Heart left ventricle (tissue), 16 donors: ENCODE measurements around the gene CDHR5. TPM values are rescaled to one million over a fixed set of nuclear protein-coding genes. Genes with fewer than 3 reads are reported as not detected.
A peak's percentile ranks its signal among the peaks of the same experiment; 100 is the strongest.

ENCODE experiments used
- ATAC-seq, 4 donors: fragments of 200-7000 bp; cut with Tn5 transposase; one replicate each; pipeline ENCODE4 v1.9.1; 2020 to 2022; ENCODE audit warnings: moderate library complexity in 4 of 4, mild to moderate bottlenecking in 3 of 4, moderate number of reproducible peaks in 1 of 4
- DNase-seq, 5 donors: peaks; one replicate each; pipeline ENCODE4 v3.0.0-alpha.2; 2020
- H3K27ac ChIP-seq, 12 donors: fragments of 200-600 bp; sonication (generic) in 4 of 12; one replicate each; pipeline versions ENCODE4 v1.5.0 to v1.8.0; 2016 to 2022; ENCODE audit warnings: mild to moderate bottlenecking in 2 of 12
- H3K27me3 ChIP-seq, 9 donors: fragments of 200-600 bp; sonication (generic) in 2 of 9; one replicate each; pipeline versions ENCODE4 v1.5.1 to v1.8.0; 2016 to 2022; ENCODE audit warnings: mild to moderate bottlenecking in 3 of 9
- H3K36me3 ChIP-seq, 9 donors: fragments of 200-600 bp; sonication (generic) in 2 of 9; one replicate each; pipeline versions ENCODE4 v1.5.0 to v1.8.0; 2018 to 2022; ENCODE audit warnings: mild to moderate bottlenecking in 2 of 9
- H3K4me1 ChIP-seq, 12 donors: fragments of 200-600 bp; sonication (generic) in 4 of 12; one replicate each; pipeline versions ENCODE4 v1.5.0 to v1.8.0; 2016 to 2022; ENCODE audit warnings: mild to moderate bottlenecking in 3 of 12
- H3K4me3 ChIP-seq, 12 donors: fragments of 200-600 bp; sonication (generic) in 4 of 12; one replicate each; pipeline versions ENCODE4 v1.5.0 to v1.8.0; 2017 to 2022; ENCODE audit warnings: mild to moderate bottlenecking in 9 of 12, moderate library complexity in 4 of 12
- H3K9me3 ChIP-seq, 12 donors: fragments of 200-600 bp; sonication (generic) in 4 of 12; one replicate each; pipeline versions ENCODE4 v1.5.0 to v1.8.0; 2016 to 2022; ENCODE audit warnings: mild to moderate bottlenecking in 1 of 12
- POLR2A ChIP-seq, 2 donors: fragments of 450-650 bp; IDR thresholded peaks; one replicate each; pipeline ENCODE4 v1.6.1; 2017; ENCODE audit warnings: antibody characterized with exemption in 2 of 2, mild to moderate bottlenecking in 2 of 2, moderate library complexity in 2 of 2
- WGBS, 4 donors: extraction: QIAGEN DNeasy Blood & Tissue Kit in 2 of 4; methylation state at CpG; one replicate each; pipeline versions ENCODE4 v1.1.5 to v1.1.7; 2013 to 2018; 5-methylcytosine and 5-hydroxymethylcytosine counted together
- intact Hi-C, 10 donors: fragments of 100-400 bp; cut with DNase I; formaldehyde crosslinking; loops; one replicate each; pipeline versions ENCODE4 v1.11.1 to v1.14.2; 2022
- polyA plus RNA-seq, 2 donors: library from polyadenylated mRNA; stranded (reverse); fragments of 200-250 nt; gene quantifications; one replicate each; pipeline ENCODE4 v1.2.3, GENCODE V29; 2013
- total RNA-seq, 9 donors: library from RNA; depleted of rRNA in 2 of 9; stranded (reverse); fragments of >200 nt in 2 of 9; fragmentation: NEBNext Ultra II Directional in 3 of 9; extraction: Animal tissue kit (Norgen Biotek cat#: 25700) in 3 of 9; gene quantifications; one replicate each; pipeline versions ENCODE4 v1.1.0 to v1.2.4, GENCODE V29; 2016 to 2023
- TF ChIP-seq, protein P1 (sequence below), 12 donors: fragments of 200-600 bp; sonication (generic) in 4 of 12; IDR thresholded peaks; one replicate each; pipeline versions ENCODE4 v1.5.0 to v1.8.0; 2018 to 2022; ENCODE audit warnings: antibody characterized with exemption in 12 of 12, mild to moderate bottlenecking in 5 of 12
- donor health status: ischemic (EF 13 %, LVEDD 7.1; RV severe dilation, severe dysfunction).
- donor health status: healthy with polysubstance abuse.
- donor health status: DM: no; HTN: yes; CAD: no.
- donor health status: DM: no; HTN: no; CAD: no.
- donor health status: ischemic (EF 25% LVEDD 6.9; RV normal size, moderate dysfunction).
- donor health status: ischemic (EF 25% LVEDD 5.7; RV mildly dilated, moderate dysfunction).
- donor health status: healthy.
- donor health status: DM: yes; HTN: yes; CAD: no.
- donor health status: ischemic (EF 35%, LVEDD 5.7; RV mildly dilated, moderate dysfunction).
- donor health status: nonischemic (EF 11% LVEDD 7.7; RV severe dilation, severe dysfunction).
- donor health status: DM: yes; HTN: yes; CAD: no.
- donor health status: PGD.
- donor health status: ischemic (EF 29% LVEDD 5.4; RV normal size, mild dysfunction).
- donor health status: nonischemic (EF 23%, LVEDD 6.1; RV moderate dilation, normal function).

The CDHR5 gene
- total and polyA plus RNA-seq, 11 donors: 0.07 TPM; not detected in 10

- intact Hi-C loops: loop anchor here in 2 of 10 donors (2.0 to 5.0 kb wide), 2 partner anchors 45 to 128 kb away; partner anchors contain the start of genes DEAF1 (in 1 of the 2), IRF7 (in 1 of the 2) and TMEM80 (in 1 of the 2)
- WGBS, 4 donors: 22 to 47% (median 25%) methylated on average over 18 to 36 of the region's 36 CpGs
Measured at GRCh38 chr11:569158-569885, 55.4 kb downstream of the CDHR5 start.

DNA sequence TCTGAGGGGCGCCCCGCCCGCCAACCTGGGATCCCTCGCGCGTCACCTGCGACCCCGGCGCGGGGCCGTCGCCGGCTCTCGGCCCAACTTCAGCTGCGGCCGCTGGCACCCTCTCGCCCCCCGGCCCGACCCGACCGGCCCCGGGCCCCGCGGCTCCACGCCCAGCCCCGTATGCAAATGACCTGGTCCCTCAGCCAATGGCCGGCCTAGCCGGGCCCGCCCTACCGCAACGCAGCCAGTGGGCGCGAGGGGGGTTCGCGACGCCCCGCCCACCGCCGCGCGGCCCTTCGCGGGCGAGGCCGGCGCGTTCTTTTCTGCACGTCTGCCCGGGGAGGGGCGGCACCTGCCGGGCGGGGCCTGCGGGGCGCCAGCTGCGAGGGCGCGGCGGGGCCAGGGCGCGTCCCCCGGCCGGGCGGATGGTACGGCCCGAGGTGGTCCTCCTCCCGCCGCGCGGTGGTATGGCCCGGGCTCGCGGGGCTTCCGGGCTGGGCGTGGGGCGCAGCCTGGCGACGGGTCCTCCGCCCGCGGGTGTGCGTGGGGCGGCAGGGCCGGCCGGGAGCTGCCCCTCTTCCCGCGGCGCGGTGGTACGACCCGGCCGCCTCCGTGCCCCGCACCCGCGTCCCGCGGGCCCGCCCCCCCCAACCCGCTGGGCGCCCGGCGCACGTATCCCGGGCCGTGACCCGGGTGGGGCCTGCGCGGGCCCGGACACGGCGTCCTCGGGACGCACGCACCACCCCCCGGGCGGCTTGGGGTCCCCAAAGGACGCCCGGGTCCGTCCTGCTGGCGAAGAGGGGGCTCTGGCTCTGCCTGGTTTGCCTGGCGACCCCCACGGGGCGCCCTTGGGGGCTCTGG is 56.2 kb downstream of the CDHR5 start:
- peak; percentile 93 to 97 (median 95) for DNase-seq
- peak overlapping the region; percentile 64 to 90 (median 76) for H3K4me3 ChIP-seq
- peaks cover 0 to 31% (median 16%) of the 10 kb centered on the region in 12 donors for H3K4me1 ChIP-seq
- intact Hi-C loops: loop anchor here in 2 of 10 donors (2.0 to 5.0 kb wide), 2 partner anchors 46 to 129 kb away; partner anchors contain the start of genes DEAF1 (in 1 of the 2), IRF7 (in 1 of the 2) and TMEM80 (in 1 of the 2)
- H3K9me3 ChIP-seq: no peaks in the 10 kb centered on the region
- WGBS, 4 donors: 1 to 3% (median 1%) methylated on average over 7 to 123 of the region's 123 CpGs; no CpG with 5 or more reads in 1 of the 4 donors
- ATAC-seq: peak; percentile 89 to 94 (median 92)
- H3K27ac ChIP-seq: peak overlapping the region; percentile 87 to 100 (median 98)
- TF ChIP-seq POLR2A (IDR thresholded peaks at IDR 0.05): peak; percentile 58 to 65
- TF ChIP-seq, protein P1, sequence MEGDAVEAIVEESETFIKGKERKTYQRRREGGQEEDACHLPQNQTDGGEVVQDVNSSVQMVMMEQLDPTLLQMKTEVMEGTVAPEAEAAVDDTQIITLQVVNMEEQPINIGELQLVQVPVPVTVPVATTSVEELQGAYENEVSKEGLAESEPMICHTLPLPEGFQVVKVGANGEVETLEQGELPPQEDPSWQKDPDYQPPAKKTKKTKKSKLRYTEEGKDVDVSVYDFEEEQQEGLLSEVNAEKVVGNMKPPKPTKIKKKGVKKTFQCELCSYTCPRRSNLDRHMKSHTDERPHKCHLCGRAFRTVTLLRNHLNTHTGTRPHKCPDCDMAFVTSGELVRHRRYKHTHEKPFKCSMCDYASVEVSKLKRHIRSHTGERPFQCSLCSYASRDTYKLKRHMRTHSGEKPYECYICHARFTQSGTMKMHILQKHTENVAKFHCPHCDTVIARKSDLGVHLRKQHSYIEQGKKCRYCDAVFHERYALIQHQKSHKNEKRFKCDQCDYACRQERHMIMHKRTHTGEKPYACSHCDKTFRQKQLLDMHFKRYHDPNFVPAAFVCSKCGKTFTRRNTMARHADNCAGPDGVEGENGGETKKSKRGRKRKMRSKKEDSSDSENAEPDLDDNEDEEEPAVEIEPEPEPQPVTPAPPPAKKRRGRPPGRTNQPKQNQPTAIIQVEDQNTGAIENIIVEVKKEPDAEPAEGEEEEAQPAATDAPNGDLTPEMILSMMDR (IDR thresholded peaks at IDR 0.05): no peak
- no peaks in the 10 kb centered on the region for H3K36me3 ChIP-seq
- no peaks in the 10 kb centered on the region for H3K27me3 ChIP-seq

More at GRCh38 chr11:569158-569885, 55.4 kb downstream of the CDHR5 start:
- TF ChIP-seq, protein P1 (IDR thresholded peaks at IDR 0.05): no peak
- TF ChIP-seq POLR2A (IDR thresholded peaks at IDR 0.05): no peak
- Histone ChIP-seq H3K9me3 (no peaks in the 10 kb centered on the region), H3K27ac (peak overlapping the region; percentile 87 to 100 (median 98)), H3K27me3 (peaks cover 0 to 2% (median 0%) of the 10 kb centered on the region in 9 donors), H3K36me3 (no peaks in the 10 kb centered on the region), H3K4me1 (peaks cover 0 to 32% (median 16%) of the 10 kb centered on the region in 12 donors), H3K4me3 (peak overlapping the region; percentile 64 to 90 (median 76))
- peak in 3 of 5 donors; percentile 55 to 78 (median 74) for DNase-seq
- ATAC-seq: peak in 3 of 4 donors; percentile 11 to 19 (median 19)

- no peaks in the 10 kb centered on the region for H3K36me3 ChIP-seq
- ATAC-seq (peak in 3 of 4 donors; percentile 4 to 31 (median 26)), DNase-seq (peak in 1 of 5 donors; percentile 70)
- WGBS, 4 donors: 18 to 27% (median 23%) methylated on average over 23 to 41 of the region's 41 CpGs
- intact Hi-C loops: loop anchor here in 2 of 10 donors (2.0 to 5.0 kb wide), 2 partner anchors 47 to 130 kb away; partner anchors contain the start of genes DEAF1 (in 1 of the 2), IRF7 (in 1 of the 2) and TMEM80 (in 1 of the 2)
- H3K9me3 ChIP-seq: no peaks in the 10 kb centered on the region
- TF ChIP-seq, protein P1 (IDR thresholded peaks at IDR 0.05): no peak
- TF ChIP-seq POLR2A (IDR thresholded peaks at IDR 0.05): no peak
- peaks cover 0 to 31% (median 16%) of the 10 kb centered on the region in 12 donors for H3K4me1 ChIP-seq
- H3K27ac ChIP-seq: peak overlapping the region; percentile 60 to 100 (median 98)
- H3K27me3 ChIP-seq: no peaks in the 10 kb centered on the region
- peak overlapping the region; percentile 48 to 90 (median 76) for H3K4me3 ChIP-seq
Measured at GRCh38 chr11:567629-568292, 57.0 kb downstream of the CDHR5 start.
